Stimulated activated CD8-positive, alpha-beta memory T cell treated with anti-CD3 and anti-CD28 coated beads, Interleukin-7, amount 100 ng/mL, for 24 hours (primary cell): Measurements from ENCODE around the gene UBR2.
"Not testable (repeated sequence)": the region's sequence is repeated elsewhere in the genome, so short reads cannot be mapped to it uniquely, and the experiment has no call there.

Source experiments
- DNase-seq: peaks from one replicate; pipeline ENCODE4 v3.0.0-alpha.2; 2020; ENCODE audit warnings: low read depth

The UBR2 gene

DNA sequence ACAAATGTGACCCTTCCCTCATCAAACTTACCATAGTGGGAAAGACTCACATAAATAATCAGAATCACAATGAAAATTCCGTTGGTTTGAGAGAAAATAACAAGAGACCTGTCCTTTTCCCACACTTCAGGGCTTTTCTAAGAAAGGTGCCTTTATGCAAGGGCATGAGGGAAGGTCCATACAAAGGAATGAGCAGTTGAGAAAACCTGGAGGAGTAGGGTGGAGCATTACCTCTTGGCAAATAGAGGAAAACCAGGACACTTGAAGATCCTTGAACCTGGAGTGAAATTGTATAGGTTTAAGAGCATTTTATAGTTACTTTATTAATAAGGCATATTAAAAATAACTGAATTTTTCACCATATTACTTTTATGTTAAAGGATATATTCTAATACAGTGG is 54.3 kb downstream of the UBR2 start:
- no peak for DNase-seq

DNA sequence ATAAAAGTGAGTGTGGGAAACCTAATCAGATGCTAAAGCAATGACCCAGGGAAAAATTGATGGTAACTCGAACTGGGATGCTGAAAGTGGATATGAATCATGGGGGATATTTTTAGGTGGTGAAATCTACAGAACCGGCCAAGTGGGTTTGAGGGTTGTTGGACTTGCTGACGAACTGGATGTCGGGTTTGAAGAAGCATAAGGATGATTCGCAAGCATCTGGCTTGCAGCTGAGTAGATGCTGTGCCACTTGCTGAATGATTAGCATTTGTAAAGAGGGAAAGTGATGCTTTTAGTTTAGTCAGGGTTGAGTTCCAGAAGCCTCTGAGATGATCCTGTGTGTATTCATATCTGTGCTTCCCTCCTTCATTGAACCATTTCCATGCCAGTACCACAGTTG is 54.9 kb downstream of the UBR2 start:
- no peak for DNase-seq

DNA sequence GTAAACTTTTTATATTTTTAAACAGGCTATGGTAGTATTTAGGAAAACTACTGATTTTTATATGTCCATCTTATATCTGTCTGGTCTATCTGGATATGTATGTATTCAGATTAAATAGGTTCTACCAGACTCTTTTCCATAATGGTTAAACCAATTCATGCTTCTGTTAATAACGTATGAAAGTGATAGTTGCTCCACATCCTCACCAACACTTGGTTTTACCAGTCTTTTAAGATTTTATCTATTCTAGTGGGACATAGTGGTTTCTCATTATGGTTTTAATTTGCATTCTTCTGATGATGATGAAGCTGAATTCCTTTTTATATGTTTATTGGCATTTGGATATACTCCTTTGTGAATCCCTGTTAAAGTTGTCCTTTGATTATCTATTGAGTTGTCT is 56.1 kb downstream of the UBR2 start:
- no peak for DNase-seq

- DNase-seq: no peak
These were observed 60.8 kb downstream of the UBR2 start for GRCh38 chr6:42624601-42625000.

DNA sequence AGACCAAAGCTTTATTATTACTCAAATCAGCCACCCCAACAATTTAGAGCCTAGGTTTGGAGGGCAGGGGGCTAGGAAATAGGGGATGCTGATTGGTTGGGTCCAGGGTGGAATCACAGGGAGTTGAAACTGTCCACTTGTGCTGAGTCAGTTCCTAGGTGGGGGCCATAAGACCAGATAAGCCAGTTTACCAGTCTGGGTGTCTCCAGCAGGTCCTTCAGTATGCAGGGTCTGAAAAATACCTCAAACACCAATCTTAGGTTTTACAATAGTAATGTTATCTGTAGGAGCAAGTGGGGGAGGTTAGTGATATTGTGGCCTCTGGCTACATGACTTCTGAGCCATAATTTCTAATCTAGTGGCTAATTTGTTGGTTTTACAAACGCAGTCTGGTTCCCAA is 63.2 kb downstream of the UBR2 start:
- DNase-seq: no peak

GRCh38 chr6:42627674-42628073 is 63.8 kb downstream of the UBR2 start:
- DNase-seq: no peak

DNA sequence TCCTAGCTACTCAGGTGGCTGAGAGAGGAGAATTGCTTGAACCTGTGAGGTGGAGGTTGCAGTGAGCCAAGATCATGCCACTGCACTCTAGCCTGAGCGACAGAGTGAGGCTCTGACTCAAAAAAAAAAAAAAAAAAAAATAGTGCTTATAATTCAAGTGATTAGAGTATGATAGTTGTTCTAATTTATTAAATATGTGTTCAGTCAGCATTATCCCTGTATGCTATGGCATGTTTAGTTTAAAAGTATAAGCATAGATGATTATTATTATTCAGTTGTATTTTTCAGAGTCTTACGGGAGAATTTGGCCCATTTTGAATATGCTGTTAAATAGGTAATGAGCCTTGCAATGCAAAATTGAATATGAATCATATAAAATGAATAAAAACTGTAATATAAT is 64.8 kb downstream of the UBR2 start:
- DNase-seq: no peak

- no peak for DNase-seq
These were observed 66.0 kb downstream of the UBR2 start for GRCh38 chr6:42629845-42630244.

DNA sequence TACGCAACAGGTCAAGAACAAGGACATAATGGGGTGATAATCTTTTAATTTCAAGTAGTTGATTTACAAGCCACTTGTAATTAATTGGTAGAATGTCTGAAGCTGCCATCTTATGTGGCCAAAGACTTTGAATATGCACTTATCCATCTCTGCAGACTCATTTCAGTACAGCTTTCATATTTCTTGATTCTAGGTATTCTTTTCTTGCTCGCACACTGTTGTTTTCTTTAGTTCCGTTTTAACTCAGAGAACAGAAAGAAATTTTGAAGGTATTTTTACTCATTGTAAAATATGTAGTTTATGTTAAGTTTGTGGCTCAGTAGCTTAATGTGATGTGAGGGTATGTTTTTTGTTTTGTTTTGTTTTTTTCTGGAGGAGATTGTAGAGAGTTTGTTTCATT is 73.9 kb downstream of the UBR2 start:
- no peak for DNase-seq

GRCh38 chr6:42642794-42643193 is 79.0 kb downstream of the UBR2 start:
- DNase-seq: no peak

GRCh38 chr6:42644211-42644610 is 80.4 kb downstream of the UBR2 start:
- no peak for DNase-seq

- no peak for DNase-seq
These were observed 88.4 kb downstream of the UBR2 start for GRCh38 chr6:42652024-42652746.

GRCh38 chr6:42653851-42654250 is 90.0 kb downstream of the UBR2 start:
- DNase-seq: no peak

DNA sequence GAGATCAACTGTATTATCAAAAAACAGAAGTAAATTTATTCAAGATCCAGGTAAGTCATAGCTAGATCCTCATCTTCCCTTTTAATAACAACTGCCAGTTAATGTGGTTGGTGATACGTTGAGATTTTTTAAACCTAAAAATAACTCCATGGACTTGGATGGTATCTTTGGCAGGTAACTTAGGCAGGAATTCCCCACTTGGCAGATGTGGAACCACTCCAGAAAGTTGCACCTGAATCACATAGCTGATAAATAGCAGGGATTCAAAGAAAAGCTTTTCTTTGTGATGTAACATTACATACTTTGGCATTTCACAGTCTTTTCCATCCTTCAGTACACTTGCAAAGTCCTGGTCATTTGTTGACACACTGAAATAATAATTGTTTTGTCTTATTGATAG is 96.0 kb downstream of the UBR2 start:
- no peak for DNase-seq

DNA sequence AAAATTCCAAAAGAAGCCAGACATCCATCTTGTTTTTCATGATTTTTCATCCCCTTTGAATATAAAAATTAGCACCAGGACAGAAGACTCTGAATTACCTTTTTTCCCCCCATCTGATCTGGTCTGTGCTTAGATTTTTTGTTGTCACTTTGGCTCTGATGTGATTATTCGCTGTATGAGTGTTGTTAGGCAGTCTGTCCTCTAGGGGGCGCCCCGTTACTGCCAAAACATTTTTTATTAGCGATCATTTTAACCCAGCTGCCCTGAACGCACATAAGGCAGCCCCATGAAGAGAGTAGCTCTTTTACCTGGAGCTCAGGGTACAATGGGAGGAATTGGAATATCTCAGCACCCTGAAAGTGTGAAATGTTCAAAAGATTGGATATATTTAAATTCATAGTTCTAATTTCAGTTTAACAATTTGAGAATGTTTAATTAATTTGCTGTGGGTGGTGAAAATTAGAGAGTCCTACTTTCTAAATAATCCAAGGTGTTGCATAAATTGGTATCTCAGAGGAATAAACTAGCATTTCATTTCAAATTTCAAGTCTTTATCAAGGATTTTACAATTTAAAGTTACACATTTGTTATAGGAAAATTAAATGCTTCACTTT is 97.8 kb downstream of the UBR2 start:
- peak; percentile 75 for DNase-seq

- DNase-seq: no peak
These were observed 100.9 kb downstream of the UBR2 start for GRCh38 chr6:42664718-42665117.

GRCh38 chr6:42674368-42674767 is 110.5 kb downstream of the UBR2 start:
- DNase-seq: not testable (repeated sequence)

GRCh38 chr6:42674780-42675179 is 111.0 kb downstream of the UBR2 start:
- no peak for DNase-seq

GRCh38 chr6:42679358-42679757 is 115.5 kb downstream of the UBR2 start:
- DNase-seq: no peak

DNA sequence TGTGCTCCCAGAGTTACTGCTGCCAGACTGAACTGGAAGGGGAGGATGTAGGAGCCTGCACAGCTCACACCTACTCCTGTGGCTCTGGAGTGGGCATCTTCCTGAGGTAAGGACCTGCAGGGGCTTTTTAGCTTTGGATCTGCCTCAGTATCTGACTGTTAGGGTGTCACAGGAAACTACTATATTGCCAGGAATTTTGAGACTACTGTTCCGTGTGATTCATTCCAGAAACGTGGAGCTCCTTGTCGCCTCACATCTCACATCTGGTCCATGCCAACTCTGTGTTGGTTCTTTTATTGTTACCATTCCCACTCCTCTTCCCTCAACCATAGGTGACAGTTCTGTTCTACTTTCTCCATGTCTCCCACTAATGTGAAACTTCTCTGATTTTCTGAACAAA is 124.5 kb downstream of the UBR2 start:
- DNase-seq: no peak

GRCh38 chr6:42689371-42689770 is 125.5 kb downstream of the UBR2 start:
- DNase-seq: no peak

GRCh38 chr6:42690151-42690702 is 126.4 kb downstream of the UBR2 start:
- DNase-seq: no peak

GRCh38 chr6:42690872-42691271 is 127.0 kb downstream of the UBR2 start:
- no peak for DNase-seq
